Measurements from ENCODE around the gene CRYBB1. TPM values are rescaled to one million over a fixed set of nuclear protein-coding genes. Genes with fewer than 3 reads are reported as not detected.

Gene CRYBB1
- total and polyA plus RNA-seq, 5 donors from 2014 or later = not detected

DNA sequence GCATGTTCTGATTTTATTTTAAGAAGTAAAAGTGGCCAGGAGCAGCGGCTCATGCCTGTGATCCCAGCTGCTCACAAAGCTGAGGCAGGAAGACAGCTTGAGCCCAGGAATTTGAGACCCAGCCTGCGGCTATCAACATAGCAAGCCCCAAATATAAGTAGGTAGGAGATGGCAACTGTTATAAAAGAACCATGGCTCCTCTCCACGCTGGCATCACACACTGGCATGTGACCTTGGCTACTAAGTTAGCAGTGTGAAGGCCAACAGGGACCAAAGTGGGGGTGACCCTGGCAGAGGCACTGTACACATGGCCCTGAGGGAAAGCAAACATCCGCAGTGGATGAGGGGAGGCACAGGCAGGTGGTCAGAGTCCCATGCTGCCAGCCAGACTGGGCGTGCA, 60.9 kb downstream of the CRYBB1 start:
- Mint-ChIP-seq H3K4me1 (peaks cover 5 to 24% (median 20%) of the 10 kb centered on the region in 4 donors), H3K9me3 (no peaks in the 10 kb centered on the region), H3K4me3 (no peak overlapping the region), H3K36me3 (peaks cover 4% of the 10 kb centered on the region), H3K27ac (no peak overlapping the region), H3K27me3 (no peaks in the 10 kb centered on the region)
- Histone ChIP-seq H3K27ac (ENCODE audit: insufficient read depth, low read length, poor library complexity, severe bottlenecking) (no peak overlapping the region), H3K4me3 (ENCODE audit: low read depth, low read length) (no peak overlapping the region), H3K9me3 (ENCODE audit: control insufficient read depth in 2 of 2, low read length in 2 of 2) (no peaks in the 10 kb centered on the region), H3K27me3 (ENCODE audit: control insufficient read depth, insufficient read depth, low read length) (no peaks in the 10 kb centered on the region), H3K36me3 (ENCODE audit: control insufficient read depth, insufficient read depth, low read length) (no peaks in the 10 kb centered on the region), H3K4me1 (ENCODE audit: control insufficient read depth, insufficient read depth, low read length, poor library complexity, severe bottlenecking) (peaks cover 4% of the 10 kb centered on the region)
- ATAC-seq (ENCODE audit: low read depth in 2 of 2) (no peak), DNase-seq (no peak)

DNA sequence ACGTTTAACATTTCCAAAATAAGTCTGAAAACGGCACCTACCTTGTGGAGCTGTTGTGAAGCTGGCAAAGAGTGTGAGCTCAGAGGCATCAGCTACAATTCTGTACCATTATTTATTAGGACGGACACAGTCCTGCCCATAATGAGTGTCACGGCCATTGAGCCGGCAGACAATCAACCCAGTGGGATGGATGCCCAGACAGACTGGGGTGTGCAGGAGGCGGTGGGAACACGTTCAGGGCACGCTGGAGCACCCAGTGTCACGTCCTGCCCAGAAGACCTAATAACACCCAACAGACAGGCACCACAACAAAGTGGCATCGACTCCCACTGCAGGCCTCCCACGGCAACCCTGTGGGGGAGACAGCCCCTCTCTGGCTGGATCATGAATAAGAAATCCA, 62.3 kb downstream of the CRYBB1 start:
- no peaks in the 10 kb centered on the region for H3K9me3 ChIP-seq (ENCODE audit: control insufficient read depth in 2 of 2, low read length in 2 of 2)
- no peaks in the 10 kb centered on the region for H3K27me3 Mint-ChIP-seq
- no peaks in the 10 kb centered on the region for H3K27me3 ChIP-seq (ENCODE audit: control insufficient read depth, insufficient read depth, low read length)
- H3K4me1 Mint-ChIP-seq = peaks cover 5 to 27% (median 18%) of the 10 kb centered on the region in 4 donors
- no peak overlapping the region for H3K4me3 ChIP-seq (ENCODE audit: low read depth, low read length)
- DNase-seq = no peak
- no peaks in the 10 kb centered on the region for H3K36me3 ChIP-seq (ENCODE audit: control insufficient read depth, insufficient read depth, low read length)
- peaks cover 4% of the 10 kb centered on the region for H3K36me3 Mint-ChIP-seq
- ATAC-seq (ENCODE audit: low read depth in 2 of 2) = no peak
- peaks cover 4% of the 10 kb centered on the region for H3K4me1 ChIP-seq (ENCODE audit: control insufficient read depth, insufficient read depth, low read length, poor library complexity, severe bottlenecking)
- H3K4me3 Mint-ChIP-seq = no peak overlapping the region
- H3K27ac ChIP-seq (ENCODE audit: insufficient read depth, low read length, poor library complexity, severe bottlenecking) = no peak overlapping the region
- H3K27ac Mint-ChIP-seq = no peak overlapping the region
- H3K9me3 Mint-ChIP-seq = no peaks in the 10 kb centered on the region

DNA sequence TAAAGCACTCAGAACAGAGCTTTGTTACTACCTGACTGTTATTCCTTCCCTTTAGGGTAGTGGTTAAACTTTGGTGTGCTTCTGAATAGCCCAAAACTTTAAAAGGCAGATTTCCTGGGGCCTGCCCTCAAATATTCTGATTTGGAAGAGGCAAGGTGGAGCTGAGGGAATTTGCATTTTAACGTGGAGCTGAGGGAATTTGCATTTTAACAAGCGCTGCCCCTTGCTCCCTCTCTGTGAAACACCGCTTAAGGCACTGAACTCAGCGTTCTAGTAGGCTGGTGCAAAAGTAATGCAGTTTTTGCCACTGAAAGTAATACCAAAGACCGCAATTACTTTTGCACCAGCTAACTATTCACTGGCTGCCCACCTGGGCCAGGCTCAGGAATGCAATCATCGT, 62.9 kb downstream of the CRYBB1 start:
- Mint-ChIP-seq H3K4me1 (peaks cover 5 to 27% (median 16%) of the 10 kb centered on the region in 4 donors), H3K4me3 (no peak overlapping the region), H3K9me3 (no peaks in the 10 kb centered on the region), H3K27ac (no peak overlapping the region), H3K27me3 (no peaks in the 10 kb centered on the region), H3K36me3 (peaks cover 8% of the 10 kb centered on the region)
- Histone ChIP-seq H3K36me3 (ENCODE audit: control insufficient read depth, insufficient read depth, low read length) (no peaks in the 10 kb centered on the region), H3K4me1 (ENCODE audit: control insufficient read depth, insufficient read depth, low read length, poor library complexity, severe bottlenecking) (peaks cover 4% of the 10 kb centered on the region), H3K9me3 (ENCODE audit: control insufficient read depth in 2 of 2, low read length in 2 of 2) (no peaks in the 10 kb centered on the region), H3K27me3 (ENCODE audit: control insufficient read depth, insufficient read depth, low read length) (no peaks in the 10 kb centered on the region), H3K4me3 (ENCODE audit: low read depth, low read length) (no peak overlapping the region), H3K27ac (ENCODE audit: insufficient read depth, low read length, poor library complexity, severe bottlenecking) (no peak overlapping the region)
- ATAC-seq (ENCODE audit: low read depth in 2 of 2) = no peak
- DNase-seq = no peak

DNA sequence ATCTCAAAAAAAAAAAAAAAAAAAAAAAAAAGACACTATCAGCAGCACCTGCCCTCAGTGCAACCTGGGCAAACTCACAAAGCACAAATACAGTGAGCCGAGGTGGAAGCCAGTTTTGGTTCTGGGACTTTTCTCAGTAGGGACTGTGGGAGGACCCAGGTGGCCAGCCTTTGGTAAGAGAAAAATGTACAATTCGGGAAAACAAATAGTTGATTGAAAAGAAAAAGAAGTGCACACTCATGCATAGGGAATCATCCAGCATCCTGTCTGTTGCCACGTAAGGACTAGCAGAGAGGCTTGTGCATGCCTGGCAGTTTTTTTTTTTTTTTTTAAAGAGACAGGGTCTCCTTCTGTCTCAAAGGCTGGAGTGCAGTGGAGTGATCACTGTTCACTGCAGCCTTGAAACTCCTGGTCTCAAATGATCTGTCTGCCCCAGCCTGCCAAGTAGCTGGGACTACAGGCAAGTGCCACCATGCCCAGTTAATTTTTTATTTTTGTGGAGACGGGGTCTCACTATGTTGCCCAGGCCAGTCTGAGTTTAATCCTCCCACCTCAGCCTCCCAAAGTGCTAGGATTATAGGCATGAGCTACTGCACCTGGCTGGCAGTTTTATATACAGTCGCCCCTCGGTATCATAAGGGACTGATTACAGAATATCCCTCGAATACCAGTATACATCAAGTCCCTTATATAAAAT, 64.6 kb downstream of the CRYBB1 start:
- ATAC-seq (ENCODE audit: low read depth in 2 of 2) (no peak), DNase-seq (no peak)
- Histone ChIP-seq H3K27me3 (ENCODE audit: control insufficient read depth, insufficient read depth, low read length) (no peaks in the 10 kb centered on the region), H3K4me1 (ENCODE audit: control insufficient read depth, insufficient read depth, low read length, poor library complexity, severe bottlenecking) (peaks cover 4% of the 10 kb centered on the region), H3K4me3 (ENCODE audit: low read depth, low read length) (no peak overlapping the region), H3K9me3 (ENCODE audit: control insufficient read depth in 2 of 2, low read length in 2 of 2) (no peaks in the 10 kb centered on the region), H3K27ac (ENCODE audit: insufficient read depth, low read length, poor library complexity, severe bottlenecking) (no peak overlapping the region), H3K36me3 (ENCODE audit: control insufficient read depth, insufficient read depth, low read length) (no peaks in the 10 kb centered on the region)
- no peaks in the 10 kb centered on the region for H3K27me3 Mint-ChIP-seq
- peaks cover 5 to 28% (median 11%) of the 10 kb centered on the region in 4 donors for H3K4me1 Mint-ChIP-seq
- H3K4me3 Mint-ChIP-seq = no peak overlapping the region
- peaks cover 8% of the 10 kb centered on the region for H3K36me3 Mint-ChIP-seq
- H3K27ac Mint-ChIP-seq = no peak overlapping the region
- no peaks in the 10 kb centered on the region for H3K9me3 Mint-ChIP-seq

DNA sequence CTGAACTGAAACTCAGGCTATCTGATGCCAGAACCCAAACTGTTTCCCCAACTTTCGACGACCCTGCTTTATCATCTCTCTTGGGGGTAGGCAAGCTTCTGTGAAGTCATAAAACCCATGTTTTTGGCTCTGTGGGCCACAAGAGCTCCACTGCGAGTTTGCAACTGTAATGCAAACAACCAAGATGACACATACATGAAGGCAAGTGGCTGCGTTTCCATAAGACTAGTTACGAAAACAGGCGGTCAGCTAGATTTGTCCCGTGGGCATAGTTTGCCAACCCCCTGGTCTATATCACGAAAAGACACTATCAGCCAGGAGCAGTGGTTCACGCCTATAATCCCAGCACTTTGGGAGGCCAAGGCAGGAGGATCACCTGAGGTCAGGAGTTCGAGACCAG, 65.4 kb downstream of the CRYBB1 start:
- Histone ChIP-seq H3K4me1 (ENCODE audit: control insufficient read depth, insufficient read depth, low read length, poor library complexity, severe bottlenecking) (peaks cover 4% of the 10 kb centered on the region), H3K4me3 (ENCODE audit: low read depth, low read length) (no peak overlapping the region), H3K36me3 (ENCODE audit: control insufficient read depth, insufficient read depth, low read length) (no peaks in the 10 kb centered on the region), H3K27me3 (ENCODE audit: control insufficient read depth, insufficient read depth, low read length) (no peaks in the 10 kb centered on the region), H3K9me3 (ENCODE audit: control insufficient read depth in 2 of 2, low read length in 2 of 2) (no peaks in the 10 kb centered on the region), H3K27ac (ENCODE audit: insufficient read depth, low read length, poor library complexity, severe bottlenecking) (no peak overlapping the region)
- Mint-ChIP-seq H3K4me3 (no peak overlapping the region), H3K27me3 (no peaks in the 10 kb centered on the region), H3K9me3 (no peaks in the 10 kb centered on the region), H3K4me1 (peaks cover 5 to 33% (median 12%) of the 10 kb centered on the region in 4 donors), H3K27ac (peak overlapping the region in 1 of 3 donors; percentile 47), H3K36me3 (peaks cover 8% of the 10 kb centered on the region)
- DNase-seq = no peak
- no peak for ATAC-seq (ENCODE audit: low read depth in 2 of 2)

DNA sequence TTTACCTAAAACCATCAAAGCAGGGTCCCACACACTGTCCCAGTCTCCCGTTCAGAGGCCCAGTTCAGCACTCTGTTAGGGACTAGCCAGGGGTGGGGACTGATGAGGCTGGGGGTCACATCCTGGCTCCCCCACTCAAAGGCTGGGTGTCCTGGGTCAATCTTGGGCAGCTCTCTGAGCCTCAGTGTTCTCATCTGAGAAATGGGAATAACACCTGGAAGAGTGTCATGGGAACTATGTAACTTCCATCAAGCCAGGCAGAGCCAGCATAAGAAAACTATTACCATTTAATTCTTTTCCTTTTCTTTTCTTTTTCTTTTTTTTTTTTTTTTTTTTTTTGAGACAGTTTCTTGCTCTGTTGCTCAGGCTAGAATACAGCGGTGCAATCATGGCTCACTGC, 66.3 kb downstream of the CRYBB1 start:
- Histone ChIP-seq H3K36me3 (ENCODE audit: control insufficient read depth, insufficient read depth, low read length) (no peaks in the 10 kb centered on the region), H3K4me1 (ENCODE audit: control insufficient read depth, insufficient read depth, low read length, poor library complexity, severe bottlenecking) (peaks cover 4% of the 10 kb centered on the region), H3K27me3 (ENCODE audit: control insufficient read depth, insufficient read depth, low read length) (no peaks in the 10 kb centered on the region), H3K27ac (ENCODE audit: insufficient read depth, low read length, poor library complexity, severe bottlenecking) (no peak overlapping the region), H3K9me3 (ENCODE audit: control insufficient read depth in 2 of 2, low read length in 2 of 2) (no peaks in the 10 kb centered on the region), H3K4me3 (ENCODE audit: low read depth, low read length) (no peak overlapping the region)
- Mint-ChIP-seq H3K9me3 (no peaks in the 10 kb centered on the region), H3K4me3 (no peak overlapping the region), H3K4me1 (peaks cover 5 to 38% (median 14%) of the 10 kb centered on the region in 4 donors), H3K36me3 (peaks cover 6% of the 10 kb centered on the region), H3K27me3 (no peaks in the 10 kb centered on the region), H3K27ac (no peak overlapping the region)
- no peak for DNase-seq
- ATAC-seq (ENCODE audit: low read depth in 2 of 2) = no peak

DNA sequence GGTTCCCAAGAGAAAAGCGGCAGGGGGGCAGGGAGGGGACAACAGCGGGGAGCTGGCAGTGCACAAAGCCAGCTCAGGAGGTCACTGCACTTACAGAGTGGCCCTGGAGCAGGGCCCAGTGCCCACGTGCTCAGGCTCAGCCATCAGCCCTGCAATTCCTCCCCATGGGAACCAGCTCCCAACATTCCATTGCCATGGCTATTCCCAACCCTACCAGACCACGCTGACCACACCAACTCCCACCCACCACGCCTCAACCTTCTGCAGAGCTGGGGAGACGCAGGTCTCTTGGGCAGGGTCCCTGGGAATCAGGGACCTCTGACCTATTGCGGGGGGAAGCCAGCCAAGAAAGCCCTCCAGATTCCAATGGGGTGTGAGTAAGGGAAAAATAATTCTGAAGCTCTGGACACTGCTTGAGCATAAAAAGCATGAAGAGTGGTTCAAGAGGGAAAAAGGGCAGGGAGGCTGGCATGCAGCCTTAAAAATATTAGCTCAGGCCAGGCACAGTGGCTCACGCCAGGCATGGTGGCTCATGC, 67.3 kb downstream of the CRYBB1 start:
- no peak overlapping the region for H3K4me3 Mint-ChIP-seq
- no peaks in the 10 kb centered on the region for H3K9me3 Mint-ChIP-seq
- H3K4me1 Mint-ChIP-seq = peaks cover 5 to 33% (median 15%) of the 10 kb centered on the region in 4 donors
- Histone ChIP-seq H3K4me1 (ENCODE audit: control insufficient read depth, insufficient read depth, low read length, poor library complexity, severe bottlenecking) (peaks cover 4% of the 10 kb centered on the region), H3K27me3 (ENCODE audit: control insufficient read depth, insufficient read depth, low read length) (no peaks in the 10 kb centered on the region), H3K27ac (ENCODE audit: insufficient read depth, low read length, poor library complexity, severe bottlenecking) (no peak overlapping the region), H3K4me3 (ENCODE audit: low read depth, low read length) (no peak overlapping the region), H3K36me3 (ENCODE audit: control insufficient read depth, insufficient read depth, low read length) (no peaks in the 10 kb centered on the region), H3K9me3 (ENCODE audit: control insufficient read depth in 2 of 2, low read length in 2 of 2) (no peaks in the 10 kb centered on the region)
- DNase-seq (no peak), ATAC-seq (ENCODE audit: low read depth in 2 of 2) (no peak)
- peaks cover 8% of the 10 kb centered on the region for H3K36me3 Mint-ChIP-seq
- no peak overlapping the region for H3K27ac Mint-ChIP-seq
- no peaks in the 10 kb centered on the region for H3K27me3 Mint-ChIP-seq

DNA sequence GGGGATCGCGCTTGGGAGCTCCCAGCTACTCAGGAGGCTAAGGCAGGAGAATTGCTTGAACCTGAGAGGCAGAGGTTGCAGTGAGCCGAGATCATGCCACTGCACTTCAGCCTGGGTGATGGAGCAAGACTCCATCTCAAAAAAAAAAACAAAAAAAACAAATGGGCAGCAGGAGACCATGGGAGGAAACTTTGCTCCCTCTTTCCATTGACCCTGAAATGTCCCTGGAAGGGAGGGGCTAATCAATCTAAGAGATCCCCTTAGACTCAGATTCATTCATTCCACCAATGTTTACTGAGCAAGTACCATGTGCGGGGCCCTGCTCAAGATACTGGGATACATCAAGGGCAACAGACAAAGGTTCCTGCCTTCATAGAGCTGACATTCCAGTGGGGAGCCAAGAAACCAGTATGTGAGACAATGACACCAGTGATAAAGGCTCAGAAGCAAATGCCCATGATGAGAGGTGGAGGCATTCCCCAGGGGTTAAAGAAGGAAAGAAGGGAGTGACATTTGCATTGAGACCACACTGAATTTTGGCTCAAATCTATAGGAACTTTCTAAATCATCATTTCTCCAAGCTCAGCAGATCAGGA, 67.8 kb downstream of the CRYBB1 start:
- Mint-ChIP-seq H3K27ac (no peak overlapping the region), H3K36me3 (peaks cover 8% of the 10 kb centered on the region), H3K9me3 (no peaks in the 10 kb centered on the region), H3K4me3 (no peak overlapping the region), H3K4me1 (peaks cover 5 to 33% (median 16%) of the 10 kb centered on the region in 4 donors), H3K27me3 (no peaks in the 10 kb centered on the region)
- no peak overlapping the region for H3K4me3 ChIP-seq (ENCODE audit: low read depth, low read length)
- no peak overlapping the region for H3K27ac ChIP-seq (ENCODE audit: insufficient read depth, low read length, poor library complexity, severe bottlenecking)
- no peaks in the 10 kb centered on the region for H3K27me3 ChIP-seq (ENCODE audit: control insufficient read depth, insufficient read depth, low read length)
- H3K4me1 ChIP-seq (ENCODE audit: control insufficient read depth, insufficient read depth, low read length, poor library complexity, severe bottlenecking) = peaks cover 4% of the 10 kb centered on the region
- no peaks in the 10 kb centered on the region for H3K36me3 ChIP-seq (ENCODE audit: control insufficient read depth, insufficient read depth, low read length)
- no peak for ATAC-seq (ENCODE audit: low read depth in 2 of 2)
- DNase-seq = no peak
- no peaks in the 10 kb centered on the region for H3K9me3 ChIP-seq (ENCODE audit: control insufficient read depth in 2 of 2, low read length in 2 of 2)

Data from CD4-positive, CD25-positive, alpha-beta regulatory T cell (primary cell).